Measurements from ENCODE around the gene MBOAT1.
"Not testable (repeated sequence)": the region's sequence is repeated elsewhere in the genome, so short reads cannot be mapped to it uniquely, and the experiment has no call there.

The MBOAT1 gene

GRCh38 chr6:20212392-20213111 is at the start of gene MBOAT1:
MBOAT1 (minus strand) TSS chr6:20212469; CDS start chr6:20212234, 235 bp downstream.
- peak; percentile 80 for DNase-seq (ENCODE audit: low spot score)

- DNase-seq (ENCODE audit: low spot score): no peak
Observed at GRCh38 chr6:20261685-20262084, 49.4 kb upstream of the MBOAT1 start.

GRCh38 chr6:20260360-20260759 is 48.1 kb upstream of the MBOAT1 start:
- DNase-seq (ENCODE audit: low spot score): no peak

GRCh38 chr6:20259316-20260049 is 47.2 kb upstream of the MBOAT1 start:
- DNase-seq (ENCODE audit: low spot score): no peak

- DNase-seq (ENCODE audit: low spot score): no peak
Observed at GRCh38 chr6:20255428-20255827, 43.2 kb upstream of the MBOAT1 start.

- DNase-seq (ENCODE audit: low spot score): no peak
Observed at GRCh38 chr6:20254295-20254694, 42.0 kb upstream of the MBOAT1 start.

- DNase-seq (ENCODE audit: low spot score): no peak
Observed at GRCh38 chr6:20253021-20253420, 40.8 kb upstream of the MBOAT1 start.

- DNase-seq (ENCODE audit: low spot score): no peak
Observed at GRCh38 chr6:20252311-20252710, 40.0 kb upstream of the MBOAT1 start.

- no peak for DNase-seq (ENCODE audit: low spot score)
Observed at GRCh38 chr6:20251525-20251924, 39.3 kb upstream of the MBOAT1 start.

- no peak for DNase-seq (ENCODE audit: low spot score)
Observed at GRCh38 chr6:20246125-20246524, 33.9 kb upstream of the MBOAT1 start.

GRCh38 chr6:20244807-20245681 is 32.8 kb upstream of the MBOAT1 start:
- not testable (repeated sequence) for DNase-seq (ENCODE audit: low spot score)

- no peak for DNase-seq (ENCODE audit: low spot score)
Observed at GRCh38 chr6:20243288-20243687, 31.0 kb upstream of the MBOAT1 start.

GRCh38 chr6:20242397-20242796 is 30.1 kb upstream of the MBOAT1 start:
- DNase-seq (ENCODE audit: low spot score): no peak

- DNase-seq (ENCODE audit: low spot score): no peak
Observed at GRCh38 chr6:20241102-20241501, 28.8 kb upstream of the MBOAT1 start.

- DNase-seq (ENCODE audit: low spot score): no peak
Observed at GRCh38 chr6:20238688-20239587, 26.7 kb upstream of the MBOAT1 start.

- DNase-seq (ENCODE audit: low spot score): no peak
Observed at GRCh38 chr6:20237677-20238460, 25.6 kb upstream of the MBOAT1 start.

GRCh38 chr6:20236909-20237600 is 24.8 kb upstream of the MBOAT1 start:
- DNase-seq (ENCODE audit: low spot score): no peak

GRCh38 chr6:20236344-20236743 is 24.1 kb upstream of the MBOAT1 start:
- DNase-seq (ENCODE audit: low spot score): no peak

GRCh38 chr6:20235041-20235440 is 22.8 kb upstream of the MBOAT1 start:
- DNase-seq (ENCODE audit: low spot score): no peak

GRCh38 chr6:20234136-20234535 is 21.9 kb upstream of the MBOAT1 start:
- DNase-seq (ENCODE audit: low spot score): no peak
